Measurements from ENCODE around the gene SNX15. TPM values are rescaled to one million over a fixed set of nuclear protein-coding genes. Genes with fewer than 3 reads are reported as not detected.

SNX15 gene
- total RNA-seq, 2 experiments from 2014 or later, result 7.3 to 9.0 TPM

GRCh38 chr11:65058419-65059054, 31.3 kb downstream of the SNX15 start, which contains the start of gene NAALADL1:
NAALADL1 (minus strand) TSS chr11:65058553; CDS start chr11:65058521, 32 bp downstream.
- Mint-ChIP-seq H3K27me3 (peaks cover 5% of the 10 kb centered on the region), H3K4me3 (no peak within 1 kb of the TSS), H3K36me3 (no peaks in the 10 kb centered on the region), H3K4me1 (peaks cover 14% of the 10 kb centered on the region), H3K27ac (no peak within 1 kb of the TSS), H3K9me3 (no peaks in the 10 kb centered on the region)
- DNase-seq, result no peak

GRCh38 chr11:65059523-65059922, 32.3 kb downstream of the SNX15 start:
- Mint-ChIP-seq H3K4me1 (peaks cover 6% of the 10 kb centered on the region), H3K27me3 (peaks cover 5% of the 10 kb centered on the region), H3K36me3 (no peaks in the 10 kb centered on the region), H3K27ac (no peak overlapping the region), H3K9me3 (no peaks in the 10 kb centered on the region), H3K4me3 (no peak overlapping the region)
- no peak for DNase-seq

GRCh38 chr11:65059959-65060824, 33.0 kb downstream of the SNX15 start:
- Mint-ChIP-seq H3K36me3 (no peaks in the 10 kb centered on the region), H3K9me3 (no peaks in the 10 kb centered on the region), H3K4me3 (no peak overlapping the region), H3K27ac (no peak overlapping the region), H3K27me3 (peaks cover 5% of the 10 kb centered on the region), H3K4me1 (peaks cover 5% of the 10 kb centered on the region)
- DNase-seq, result no peak

- Mint-ChIP-seq H3K9me3 (no peaks in the 10 kb centered on the region), H3K36me3 (no peaks in the 10 kb centered on the region), H3K27ac (no peak overlapping the region), H3K4me3 (no peak overlapping the region), H3K27me3 (peaks cover 5% of the 10 kb centered on the region), H3K4me1 (no peaks in the 10 kb centered on the region)
- no peak for DNase-seq
Measured at GRCh38 chr11:65060913-65061408, 33.7 kb downstream of the SNX15 start.

GRCh38 chr11:65063532-65063931, 36.3 kb downstream of the SNX15 start:
- Mint-ChIP-seq H3K4me3 (no peak overlapping the region), H3K4me1 (no peaks in the 10 kb centered on the region), H3K27ac (no peak overlapping the region), H3K27me3 (peaks cover 5% of the 10 kb centered on the region), H3K36me3 (no peaks in the 10 kb centered on the region), H3K9me3 (no peaks in the 10 kb centered on the region)
- DNase-seq, result no peak

- Mint-ChIP-seq H3K4me3 (no peak overlapping the region), H3K27me3 (peaks cover 5% of the 10 kb centered on the region), H3K9me3 (no peaks in the 10 kb centered on the region), H3K27ac (no peak overlapping the region), H3K36me3 (no peaks in the 10 kb centered on the region), H3K4me1 (no peaks in the 10 kb centered on the region)
- DNase-seq, result no peak
Measured at GRCh38 chr11:65064847-65065240, 37.6 kb downstream of the SNX15 start.

- Mint-ChIP-seq H3K9me3 (no peaks in the 10 kb centered on the region), H3K27ac (no peak overlapping the region), H3K27me3 (peaks cover 5% of the 10 kb centered on the region), H3K4me1 (no peaks in the 10 kb centered on the region), H3K4me3 (no peak overlapping the region), H3K36me3 (no peaks in the 10 kb centered on the region)
- DNase-seq, result no peak
Measured at GRCh38 chr11:65065851-65066250, 38.6 kb downstream of the SNX15 start.

- no peak for DNase-seq
- Mint-ChIP-seq H3K4me1 (no peaks in the 10 kb centered on the region), H3K36me3 (no peaks in the 10 kb centered on the region), H3K27me3 (peaks cover 5% of the 10 kb centered on the region), H3K4me3 (no peak overlapping the region), H3K27ac (no peak overlapping the region), H3K9me3 (no peaks in the 10 kb centered on the region)
Measured at GRCh38 chr11:65066315-65066714, 39.1 kb downstream of the SNX15 start.

- Mint-ChIP-seq H3K4me3 (no peak overlapping the region), H3K4me1 (no peaks in the 10 kb centered on the region), H3K27me3 (peaks cover 5% of the 10 kb centered on the region), H3K36me3 (no peaks in the 10 kb centered on the region), H3K9me3 (no peaks in the 10 kb centered on the region), H3K27ac (no peak overlapping the region)
- no peak for DNase-seq
Measured at GRCh38 chr11:65066805-65067291, 39.6 kb downstream of the SNX15 start.

- Mint-ChIP-seq H3K4me3 (no peak overlapping the region), H3K27ac (no peak overlapping the region), H3K36me3 (no peaks in the 10 kb centered on the region), H3K9me3 (no peaks in the 10 kb centered on the region), H3K27me3 (peaks cover 1% of the 10 kb centered on the region), H3K4me1 (no peaks in the 10 kb centered on the region)
- DNase-seq, result no peak
Measured at GRCh38 chr11:65067446-65067845, 40.2 kb downstream of the SNX15 start.

- Mint-ChIP-seq H3K9me3 (no peaks in the 10 kb centered on the region), H3K4me3 (no peak overlapping the region), H3K27me3 (no peaks in the 10 kb centered on the region), H3K36me3 (peaks cover 3% of the 10 kb centered on the region), H3K4me1 (no peaks in the 10 kb centered on the region), H3K27ac (no peak overlapping the region)
- no peak for DNase-seq
Measured at GRCh38 chr11:65069217-65069616, 42.0 kb downstream of the SNX15 start.

GRCh38 chr11:65071907-65072630, 44.8 kb downstream of the SNX15 start:
- no peak for DNase-seq
- Mint-ChIP-seq H3K4me3 (no peak overlapping the region), H3K27ac (no peak overlapping the region), H3K9me3 (no peaks in the 10 kb centered on the region), H3K4me1 (no peaks in the 10 kb centered on the region), H3K36me3 (peaks cover 17% of the 10 kb centered on the region), H3K27me3 (no peaks in the 10 kb centered on the region)

- Mint-ChIP-seq H3K27me3 (no peaks in the 10 kb centered on the region), H3K4me3 (no peak overlapping the region), H3K36me3 (peaks cover 21% of the 10 kb centered on the region), H3K4me1 (no peaks in the 10 kb centered on the region), H3K27ac (no peak overlapping the region), H3K9me3 (no peaks in the 10 kb centered on the region)
- no peak for DNase-seq
Measured at GRCh38 chr11:65072631-65072966, 45.4 kb downstream of the SNX15 start.

- H3K4me1 Mint-ChIP-seq, result peaks cover 28% of the 10 kb centered on the region
Measured at GRCh38 chr11:65077451-65077850, 50.2 kb downstream of the SNX15 start.

GRCh38 chr11:65078151-65078550, 50.9 kb downstream of the SNX15 start:
- H3K36me3 Mint-ChIP-seq, result peaks cover 64% of the 10 kb centered on the region
- H3K4me3 Mint-ChIP-seq, result no peak overlapping the region
- DNase-seq, result peak; percentile 60
- no peak overlapping the region for H3K27ac Mint-ChIP-seq
- H3K27me3 Mint-ChIP-seq, result no peaks in the 10 kb centered on the region
- peaks cover 35% of the 10 kb centered on the region for H3K4me1 Mint-ChIP-seq
- H3K9me3 Mint-ChIP-seq, result no peaks in the 10 kb centered on the region

More at GRCh38 chr11:65077451-65077850, 50.2 kb downstream of the SNX15 start:
- Mint-ChIP-seq H3K36me3 (peaks cover 57% of the 10 kb centered on the region), H3K9me3 (no peaks in the 10 kb centered on the region), H3K27ac (no peak overlapping the region), H3K27me3 (no peaks in the 10 kb centered on the region), H3K4me3 (no peak overlapping the region)
- no peak for DNase-seq
